ENCODE measurements around the gene INF2. TPM values are rescaled to one million over a fixed set of nuclear protein-coding genes. Genes with fewer than 3 reads are reported as not detected.

Gene INF2
- total RNA-seq, 4 donors from 2014 or later = 187 to 510 (median 205) TPM

DNA sequence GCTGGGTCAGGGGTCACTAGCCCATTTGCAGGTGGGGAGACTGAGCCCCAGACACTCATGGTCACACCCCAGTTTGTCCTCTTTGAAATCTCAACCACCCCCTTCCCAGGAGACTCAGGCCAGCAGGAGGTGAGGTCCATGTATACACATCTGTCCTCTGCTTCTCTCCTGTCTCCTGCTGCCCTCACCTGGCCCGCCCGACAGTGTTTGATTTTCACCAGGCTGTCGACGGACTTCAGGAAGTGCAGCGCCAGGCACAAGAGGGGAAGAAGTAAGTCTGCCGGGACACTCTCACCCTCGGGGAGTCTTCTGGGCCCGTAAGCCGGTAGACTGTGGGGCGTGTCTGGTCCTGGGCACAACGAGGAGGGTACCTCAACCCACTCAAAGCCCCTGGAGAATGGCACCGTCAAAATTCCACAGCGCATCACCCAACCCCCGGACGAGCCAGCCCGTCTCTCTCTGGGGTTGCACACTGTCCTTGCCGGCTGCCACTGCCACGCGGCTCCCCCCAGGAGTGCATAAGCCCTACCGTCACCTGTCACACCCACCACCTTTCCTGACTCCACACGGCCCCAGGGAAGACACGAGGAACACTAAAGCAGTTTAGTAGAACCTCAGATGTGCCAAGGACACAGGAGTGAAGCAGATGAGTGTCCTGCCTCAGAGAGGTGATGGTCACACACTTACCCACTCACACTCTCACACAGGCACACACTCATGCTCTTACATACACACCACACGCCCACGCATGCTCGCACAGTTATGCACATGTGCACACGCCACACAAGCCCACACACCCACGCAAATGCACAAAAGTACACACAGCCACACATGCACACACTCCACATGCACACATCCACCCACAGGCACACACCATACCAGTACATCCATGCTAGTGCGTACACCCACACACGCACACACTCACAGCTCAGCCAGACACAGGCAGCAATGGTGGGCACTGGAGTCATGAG, 50.4 kb downstream of the INF2 start:
- TF ChIP-seq EP300 (IDR thresholded peaks at IDR 0.05; ENCODE audit: low read depth) (no peak), POLR2AphosphoS5 (IDR thresholded peaks at IDR 0.05) (no peak)
- intact Hi-C loops (cut with DNase I; ENCODE audit: low total_unique reads) = no loop called here
- 82% methylated on average over 29 of the region's 29 CpGs; no CpG with 5 or more reads in 1 of the 2 donors for WGBS, 2 donors (ENCODE audit: low coverage in 1 of 2)
- Histone ChIP-seq H3K36me3 (no peaks in the 10 kb centered on the region), H3K27ac (no peak overlapping the region), H3K27me3 (no peaks in the 10 kb centered on the region), H3K4me3 (no peak overlapping the region), H3K4me1 (peaks cover 6 to 10% (median 8%) of the 10 kb centered on the region in 4 donors), H3K9me3 (no peaks in the 10 kb centered on the region)
- in situ Hi-C loops (cut with MboI; ENCODE audit: low pct_ligation_motif_present in 1 of 4, low pct_unique_long_range_greater_than_20kb in 1 of 4, low sequenced_read_pairs in 3 of 4) = no loop called here
- DNase-seq = no peak

DNA sequence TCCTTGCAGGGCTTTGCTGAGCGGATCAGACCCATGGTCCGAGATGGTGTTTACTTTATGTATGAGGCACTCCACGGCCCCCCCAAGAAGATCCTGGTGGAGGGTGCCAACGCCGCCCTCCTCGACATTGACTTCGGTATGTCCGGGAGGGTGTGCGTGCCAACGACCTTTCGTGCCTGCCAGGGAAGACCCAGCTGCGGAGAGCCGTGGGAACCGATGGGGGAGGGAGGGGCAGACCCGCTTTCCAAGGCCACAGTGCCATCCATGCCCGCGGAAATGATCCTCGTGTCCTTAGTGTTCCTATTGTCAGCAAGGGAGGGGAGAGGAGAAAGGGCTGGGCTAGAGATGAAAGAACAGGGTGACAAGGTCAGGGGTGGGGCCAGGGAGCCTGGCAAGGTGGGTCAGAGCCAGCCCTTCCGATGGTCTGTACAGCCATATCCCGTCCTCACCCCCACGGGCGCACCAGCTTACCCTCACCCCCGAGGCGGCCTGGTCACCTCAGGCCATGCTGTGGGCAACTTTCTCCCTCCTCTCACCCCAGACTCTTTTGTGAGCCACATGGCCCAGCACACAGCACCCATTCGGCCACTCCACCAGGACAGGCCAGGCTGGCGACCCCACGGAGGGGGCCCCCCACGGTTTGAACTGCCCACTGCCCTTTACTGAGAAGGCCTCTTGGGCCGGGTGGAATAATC, 51.8 kb downstream of the INF2 start:
- Histone ChIP-seq H3K36me3 (no peaks in the 10 kb centered on the region), H3K27me3 (no peaks in the 10 kb centered on the region), H3K4me1 (peaks cover 2 to 8% (median 5%) of the 10 kb centered on the region in 4 donors), H3K4me3 (no peak overlapping the region), H3K27ac (no peak overlapping the region), H3K9me3 (no peaks in the 10 kb centered on the region)
- DNase-seq = no peak
- TF ChIP-seq, protein P1, sequence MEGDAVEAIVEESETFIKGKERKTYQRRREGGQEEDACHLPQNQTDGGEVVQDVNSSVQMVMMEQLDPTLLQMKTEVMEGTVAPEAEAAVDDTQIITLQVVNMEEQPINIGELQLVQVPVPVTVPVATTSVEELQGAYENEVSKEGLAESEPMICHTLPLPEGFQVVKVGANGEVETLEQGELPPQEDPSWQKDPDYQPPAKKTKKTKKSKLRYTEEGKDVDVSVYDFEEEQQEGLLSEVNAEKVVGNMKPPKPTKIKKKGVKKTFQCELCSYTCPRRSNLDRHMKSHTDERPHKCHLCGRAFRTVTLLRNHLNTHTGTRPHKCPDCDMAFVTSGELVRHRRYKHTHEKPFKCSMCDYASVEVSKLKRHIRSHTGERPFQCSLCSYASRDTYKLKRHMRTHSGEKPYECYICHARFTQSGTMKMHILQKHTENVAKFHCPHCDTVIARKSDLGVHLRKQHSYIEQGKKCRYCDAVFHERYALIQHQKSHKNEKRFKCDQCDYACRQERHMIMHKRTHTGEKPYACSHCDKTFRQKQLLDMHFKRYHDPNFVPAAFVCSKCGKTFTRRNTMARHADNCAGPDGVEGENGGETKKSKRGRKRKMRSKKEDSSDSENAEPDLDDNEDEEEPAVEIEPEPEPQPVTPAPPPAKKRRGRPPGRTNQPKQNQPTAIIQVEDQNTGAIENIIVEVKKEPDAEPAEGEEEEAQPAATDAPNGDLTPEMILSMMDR (IDR thresholded peaks at IDR 0.05) = no peak
- no peak for TF ChIP-seq POLR2AphosphoS5 (IDR thresholded peaks at IDR 0.05)
- no peak for TF ChIP-seq POLR2A (IDR thresholded peaks at IDR 0.05)
- TF ChIP-seq EP300 (IDR thresholded peaks at IDR 0.05; ENCODE audit: low read depth) = no peak
- in situ Hi-C loops (cut with MboI; ENCODE audit: low pct_ligation_motif_present in 1 of 4, low pct_unique_long_range_greater_than_20kb in 1 of 4, low sequenced_read_pairs in 3 of 4) (no loop called here), intact Hi-C loops (cut with DNase I; ENCODE audit: low total_unique reads) (no loop called here)
- 90% methylated on average over 29 of the region's 29 CpGs; no CpG with 5 or more reads in 1 of the 2 donors for WGBS, 2 donors (ENCODE audit: low coverage in 1 of 2)

DNA sequence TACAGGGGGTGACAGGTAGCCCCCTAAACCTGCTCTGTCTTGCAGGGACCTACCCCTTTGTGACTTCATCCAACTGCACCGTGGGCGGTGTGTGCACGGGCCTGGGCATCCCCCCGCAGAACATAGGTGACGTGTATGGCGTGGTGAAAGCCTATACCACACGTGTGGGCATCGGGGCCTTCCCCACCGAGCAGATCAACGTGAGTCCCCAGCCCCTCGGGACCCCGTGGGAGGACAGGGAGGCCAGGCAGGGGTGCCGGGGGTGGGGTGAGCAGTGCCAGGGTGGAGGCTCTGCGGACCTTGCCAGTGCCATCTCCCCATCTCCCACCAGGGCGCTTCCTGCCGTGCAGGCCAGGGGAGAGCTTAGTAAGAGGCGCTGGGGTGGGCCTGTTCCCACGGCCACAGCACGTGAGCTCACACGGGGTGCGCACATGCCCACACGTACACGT, 52.4 kb downstream of the INF2 start:
- WGBS, 2 donors (ENCODE audit: low coverage in 1 of 2) = 88% methylated on average over 23 of the region's 23 CpGs; no CpG with 5 or more reads in 1 of the 2 donors
- TF ChIP-seq, protein P1 (IDR thresholded peaks at IDR 0.05) = no peak
- TF ChIP-seq EP300 (IDR thresholded peaks at IDR 0.05; ENCODE audit: low read depth) (no peak), POLR2A (IDR thresholded peaks at IDR 0.05) (no peak), POLR2AphosphoS5 (IDR thresholded peaks at IDR 0.05) (no peak)
- intact Hi-C loops (cut with DNase I; ENCODE audit: low total_unique reads) (no loop called here), in situ Hi-C loops (cut with MboI; ENCODE audit: low pct_ligation_motif_present in 1 of 4, low pct_unique_long_range_greater_than_20kb in 1 of 4, low sequenced_read_pairs in 3 of 4) (no loop called here)
- Histone ChIP-seq H3K4me1 (peaks cover 5 to 13% (median 8%) of the 10 kb centered on the region in 4 donors), H3K27ac (no peak overlapping the region), H3K36me3 (no peaks in the 10 kb centered on the region), H3K4me3 (no peak overlapping the region), H3K9me3 (no peaks in the 10 kb centered on the region), H3K27me3 (no peaks in the 10 kb centered on the region)
- no peak for DNase-seq

DNA sequence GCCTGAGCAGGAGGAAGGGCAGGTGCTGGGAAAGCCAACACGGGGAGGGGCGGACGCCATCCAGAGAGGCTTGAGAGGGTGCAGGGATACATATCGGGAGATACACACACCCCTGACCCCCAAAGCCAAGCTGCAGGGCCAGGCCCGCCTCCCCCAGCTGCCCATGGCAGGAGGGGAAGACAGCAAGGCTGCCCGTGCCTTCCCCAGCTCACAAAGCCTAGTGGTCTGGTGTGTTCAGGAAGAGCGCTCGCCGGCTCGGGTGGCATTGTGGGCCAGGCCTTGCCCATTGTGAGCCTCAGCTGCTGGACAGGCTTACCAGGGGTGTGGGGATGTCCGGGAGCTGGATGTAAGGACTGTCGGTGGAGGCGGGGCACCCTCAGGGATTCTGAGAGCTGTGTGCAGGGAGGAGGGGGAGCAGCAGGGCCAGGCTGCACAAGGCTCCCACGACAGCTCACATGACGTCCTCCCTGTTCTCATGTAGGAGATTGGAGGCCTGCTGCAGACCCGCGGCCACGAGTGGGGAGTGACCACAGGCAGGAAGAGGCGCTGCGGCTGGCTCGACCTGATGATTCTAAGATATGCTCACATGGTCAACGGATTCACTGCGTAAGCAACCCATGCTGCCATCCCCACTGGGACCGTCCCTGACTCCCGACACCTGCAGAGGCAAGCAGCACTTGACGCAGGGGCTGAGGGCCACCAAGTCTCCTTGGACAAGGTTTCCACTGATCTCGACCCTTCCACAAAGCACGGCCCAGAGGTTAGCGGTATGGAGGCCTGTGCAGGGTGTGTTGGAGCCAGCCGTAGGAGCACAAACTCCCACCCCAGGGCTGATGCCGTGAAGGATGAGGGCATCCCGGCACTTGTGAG, 53.4 kb downstream of the INF2 start:
- no peaks in the 10 kb centered on the region for H3K27me3 ChIP-seq
- H3K27ac ChIP-seq = no peak overlapping the region
- H3K4me1 ChIP-seq = peaks cover 13 to 23% (median 16%) of the 10 kb centered on the region in 4 donors
- H3K9me3 ChIP-seq = no peaks in the 10 kb centered on the region
- TF ChIP-seq POLR2A (IDR thresholded peaks at IDR 0.05) = no peak
- no peak for TF ChIP-seq POLR2AphosphoS5 (IDR thresholded peaks at IDR 0.05)
- TF ChIP-seq, protein P1 (IDR thresholded peaks at IDR 0.05) = no peak
- no peak for TF ChIP-seq EP300 (IDR thresholded peaks at IDR 0.05; ENCODE audit: low read depth)
- intact Hi-C loops (cut with DNase I; ENCODE audit: low total_unique reads) = no loop called here
- H3K4me3 ChIP-seq = no peak overlapping the region
- DNase-seq = no peak
- no peaks in the 10 kb centered on the region for H3K36me3 ChIP-seq
- in situ Hi-C loops (cut with MboI; ENCODE audit: low pct_ligation_motif_present in 1 of 4, low pct_unique_long_range_greater_than_20kb in 1 of 4, low sequenced_read_pairs in 3 of 4) = no loop called here
- 84 to 85% methylated on average over 4 to 30 of the region's 32 CpGs for WGBS, 2 donors (ENCODE audit: low coverage in 1 of 2)

Data from transverse colon (tissue), 4 donors.